H1 (cell line): Measurements from ENCODE around the gene TMPRSS4. TPM values are rescaled to one million over a fixed set of nuclear protein-coding genes. Genes with fewer than 3 reads are reported as not detected.

Source experiments
- CTCF ChIA-PET: fragments of 300-600 bp; sonication (Branson Sonifier 250); formaldehyde crosslinking; loops from one replicate; lab custom pipeline; 2021; ENCODE audit not compliant: partially characterized antibody; lab: Charles Lee
- POLR2A ChIA-PET: fragments of 300-600 bp; sonication (Branson Sonifier 250); formaldehyde crosslinking; loops from one replicate; lab custom pipeline; 2021; ENCODE audit warnings: inconsistent platforms; ENCODE audit not compliant: partially characterized antibody; lab: Charles Lee
- DNase-seq, 2 experiments: peaks; one replicate each; pipeline versions ENCODE4 v3.0.0 to v3.0.0-alpha.2; 2010 to 2022; ENCODE audit warnings: low spot score in 2 of 2, low read depth in 1 of 2, mixed read lengths in 1 of 2
- FAIRE-seq: peaks from 2 replicates; lab custom pipeline; 2011; peaks lifted over from hg19 to GRCh38; lab: Jason Lieb, UNC
- H2AFZ ChIP-seq: 2 replicates; pipeline ENCODE4 v1.8.1; 2012; ENCODE audit warnings: low read length, inconsistent platforms
- H2AK5ac ChIP-seq: 2 replicates; pipeline ENCODE4 v1.6.1; 2013; ENCODE audit warnings: low read depth, low read length
- H2BK120ac ChIP-seq: replicated peaks from 2 replicates; pipeline ENCODE3; 2013; ENCODE audit warnings: low read depth, low read length, inconsistent platforms
- H2BK12ac ChIP-seq: 2 replicates; pipeline ENCODE4 v1.6.1; 2013; ENCODE audit warnings: low read depth, low read length
- H2BK15ac ChIP-seq: 2 replicates; pipeline ENCODE4 v1.6.1; 2013; ENCODE audit warnings: low read length
- H2BK20ac ChIP-seq: 2 replicates; pipeline ENCODE4 v1.6.1; 2013; ENCODE audit warnings: low read length
- H2BK5ac ChIP-seq: 2 replicates; pipeline ENCODE4 v1.6.1; 2013; ENCODE audit warnings: low read depth, low read length
- H3K14ac ChIP-seq: 2 replicates; pipeline ENCODE4 v1.6.1; 2013; ENCODE audit warnings: inconsistent platforms; ENCODE audit not compliant: insufficient read length
- H3K18ac ChIP-seq: 2 replicates; pipeline ENCODE4 v1.6.1; 2013; ENCODE audit warnings: low read length; ENCODE audit errors: extremely low read depth
- H3K23ac ChIP-seq: 2 replicates; pipeline ENCODE4 v1.6.1; 2013; ENCODE audit warnings: inconsistent platforms; ENCODE audit not compliant: insufficient read length
- H3K23me2 ChIP-seq: 2 replicates; pipeline ENCODE4 v1.6.1; 2013; ENCODE audit warnings: low read depth, low read length
- H3K27ac ChIP-seq: 2 replicates; pipeline ENCODE4 v1.6.1; 2011; ENCODE audit warnings: low read depth, low read length, inconsistent platforms
- H3K27me3 ChIP-seq, 4 experiments: replicated peaks in 1 of 4; 1 replicate in 1 of 4; 2 replicates in 3 of 4; pipeline versions ENCODE4 v1.6.1 to v1.8.1; 2011 to 2013; ENCODE audit warnings: low read length in 3 of 4, mild to moderate bottlenecking in 3 of 4, inconsistent platforms in 2 of 4, mixed read lengths in 2 of 4, moderate library complexity in 1 of 4; ENCODE audit not compliant: control insufficient read depth in 3 of 4, insufficient read depth in 3 of 4; ENCODE audit errors: extremely low read depth in 1 of 4
- H3K36me3 ChIP-seq, 4 experiments: 2 replicates each; pipeline versions ENCODE4 v1.6.1 to v1.8.1; 2011 to 2013; ENCODE audit warnings: mild to moderate bottlenecking in 4 of 4, low read length in 3 of 4, moderate library complexity in 2 of 4, control low read depth in 1 of 4, inconsistent platforms in 1 of 4; ENCODE audit not compliant: insufficient read depth in 4 of 4, control insufficient read depth in 2 of 4
- H3K4ac ChIP-seq: replicated peaks from 2 replicates; pipeline ENCODE3; 2013; ENCODE audit warnings: low read length, low read depth, mixed read lengths, inconsistent platforms; ENCODE audit not compliant: insufficient read length
- H3K4me1 ChIP-seq, 4 experiments: replicated peaks in 1 of 4; 1 replicate in 1 of 4; 2 replicates in 3 of 4; pipeline versions ENCODE4 v1.6.1 to v1.8.1; 2011 to 2013; ENCODE audit warnings: low read length in 3 of 4, inconsistent platforms in 2 of 4, mixed read lengths in 1 of 4; ENCODE audit not compliant: insufficient read depth in 4 of 4, control insufficient read depth in 3 of 4
- H3K4me2 ChIP-seq, 2 experiments: 2 replicates each; pipeline versions ENCODE4 v1.6.1 to v1.8.1; 2011 to 2013; ENCODE audit warnings: low read depth in 2 of 2, low read length in 2 of 2, control low read depth in 1 of 2, inconsistent platforms in 1 of 2, mild to moderate bottlenecking in 1 of 2; ENCODE audit not compliant: insufficient read depth in 1 of 2
- H3K4me3 ChIP-seq, 4 experiments: fragments of 200-600, 300-600 bp in 1 of 4; sonication (generic), shearing (Covaris generic), sonication (Bioruptor Twin) in 1 of 4; 2 replicates each; pipeline versions ENCODE4 v1.5.1 to v1.8.1; 2011 to 2016; ENCODE audit warnings: low read length in 4 of 4, low read depth in 3 of 4, control low read depth in 2 of 4, inconsistent platforms in 2 of 4, mild to moderate bottlenecking in 2 of 4, mixed read lengths in 1 of 4, moderate library complexity in 1 of 4; ENCODE audit not compliant: insufficient read depth in 2 of 4; ENCODE audit errors: extremely low read depth in 1 of 4
- H3K56ac ChIP-seq: replicated peaks from 2 replicates; pipeline ENCODE3; 2013; ENCODE audit warnings: low read depth, mild to moderate bottlenecking, mixed read lengths, low read length, inconsistent platforms; ENCODE audit not compliant: insufficient read length
- H3K79me1 ChIP-seq: 2 replicates; pipeline ENCODE4 v1.6.1; 2013; ENCODE audit warnings: low read depth, low read length, control low read depth
- H3K79me2 ChIP-seq, 2 experiments: 2 replicates each; pipeline versions ENCODE4 v1.6.1 to v1.8.1; 2012 to 2013; ENCODE audit warnings: low read length in 2 of 2, mild to moderate bottlenecking in 2 of 2, inconsistent platforms in 1 of 2; ENCODE audit not compliant: insufficient read depth in 2 of 2, control insufficient read depth in 1 of 2
- H3K9ac ChIP-seq, 4 experiments: replicated peaks in 1 of 4; 1 replicate in 1 of 4; 2 replicates in 3 of 4; pipeline versions ENCODE4 v1.6.1 to v1.8.1; 2011 to 2013; ENCODE audit warnings: low read depth in 3 of 4, low read length in 3 of 4, control low read depth in 2 of 4, mild to moderate bottlenecking in 2 of 4, moderate library complexity in 2 of 4, inconsistent platforms in 1 of 4; ENCODE audit errors: extremely low read depth in 1 of 4
- H3K9me3 ChIP-seq, 2 experiments: 2 replicates each; pipeline versions ENCODE4 v1.6.1 to v1.8.1; 2012 to 2013; ENCODE audit warnings: mild to moderate bottlenecking in 2 of 2, moderate library complexity in 2 of 2, control low read depth in 1 of 2, inconsistent platforms in 1 of 2, low read depth in 1 of 2, low read length in 1 of 2, mixed read lengths in 1 of 2; ENCODE audit not compliant: insufficient read depth in 2 of 2
- H4K20me1 ChIP-seq, 2 experiments: replicated peaks in 1 of 2; 2 replicates each; pipeline versions ENCODE3 to v1.8.1; 2011 to 2013; ENCODE audit warnings: inconsistent platforms in 2 of 2, low read length in 2 of 2, mild to moderate bottlenecking in 1 of 2; ENCODE audit not compliant: insufficient read depth in 2 of 2, control insufficient read depth in 1 of 2
- H4K5ac ChIP-seq: 2 replicates; pipeline ENCODE4 v1.6.1; 2013; ENCODE audit warnings: low read length, low read depth, mixed read lengths, inconsistent platforms; ENCODE audit not compliant: insufficient read length
- H4K8ac ChIP-seq: 2 replicates; pipeline ENCODE4 v1.8.0; 2013; ENCODE audit warnings: mild to moderate bottlenecking, moderate library complexity, low read length, inconsistent platforms; ENCODE audit not compliant: insufficient read depth; ENCODE audit errors: extremely low read depth
- H4K91ac ChIP-seq: replicated peaks from 2 replicates; pipeline ENCODE3; 2013; ENCODE audit warnings: low read length, mixed read lengths, inconsistent platforms; ENCODE audit not compliant: insufficient read length
- KDM1A ChIP-seq: fragments of 200-600, 300-600 bp; sonication (generic); IDR thresholded peaks from 2 replicates; pipeline ENCODE4 v1.7.1; 2016; ENCODE audit warnings: mild to moderate bottlenecking, low read length, borderline replicate concordance
- MAFK ChIP-seq: IDR thresholded peaks from 2 replicates; pipeline ENCODE4 v1.6.1; 2012; ENCODE audit warnings: low read depth, mild to moderate bottlenecking, improper control_type of control experiment, low read length
- polyA plus RNA-seq, 7 experiments: library from polyadenylated mRNA; depleted of rRNA in 3 of 7; stranded (reverse) in 5 of 7; unstranded in 2 of 7; fragments of >200 nt in 5 of 7; fragments of 200-250 nt in 2 of 7; gene quantifications; 1 replicate in 5 of 7; 2 replicates in 1 of 7; 4 replicates in 1 of 7; pipeline versions ENCODE4 v1.2.1 to v1.2.3, GENCODE V29; 2011 to 2013; ENCODE audit warnings: missing spikeins in 2 of 7, mixed read lengths in 2 of 7
- total RNA-seq: library from RNA; stranded (reverse); fragmentation: NEBNext Ultra II Directional; extraction: Animal tissue kit (Norgen Biotek cat#: 25700); gene quantifications from 2 replicates; pipeline ENCODE4 v1.2.1, GENCODE V29; 2021

TMPRSS4 gene
- total and polyA plus RNA-seq, 2 of the 8 experiments (the other 6 are each of a cell fraction or from before 2014, with no cell fraction given), result 0.11 to 0.58 TPM

- Histone ChIP-seq H4K91ac (no peak overlapping the region), H2AK5ac (no peak overlapping the region), H3K18ac (no peak overlapping the region), H3K9me3 (peaks cover 8 to 21% of the 10 kb centered on the region in 2 experiments; a peak in 3 of 4 replicates), H3K27ac (no peak overlapping the region), H4K8ac (no peak overlapping the region), H2BK12ac (no peak overlapping the region), H3K56ac (no peak overlapping the region), H4K5ac (no peak overlapping the region), H2BK15ac (no peak overlapping the region), H2BK5ac (0 out of 2 replicates have a peak overlapping the region, but pooled peaks have one; percentile 8), H3K4ac (no peak overlapping the region), H2AFZ (no peak overlapping the region), H2BK20ac (no peak overlapping the region), H3K4me1 (peaks cover 2 to 5% (median 4%) of the 10 kb centered on the region in 4 experiments; a peak in 4 of 7 replicates), H3K23me2 (no peaks in the 10 kb centered on the region), H3K79me1 (no peaks in the 10 kb centered on the region), H3K36me3 (no peaks in the 10 kb centered on the region), H3K4me2 (no peak overlapping the region), H2BK120ac (no peak overlapping the region), H3K27me3 (no peaks in the 10 kb centered on the region), H3K9ac (no peak overlapping the region), H3K23ac (no peak overlapping the region), H3K4me3 (no peak overlapping the region), H4K20me1 (no peaks in the 10 kb centered on the region), H3K14ac (no peak overlapping the region), H3K79me2 (no peaks in the 10 kb centered on the region)
- CTCF ChIA-PET, result interaction anchor here (0.8 to 1.9 kb wide), 3 partner anchors 8 to 267 kb away, joined by 4 to 5 read pairs (median 4); no protein-coding TSS in a partner anchor
- DNase-seq (no peak), FAIRE-seq (no peak)
- POLR2A ChIA-PET, result no interaction called here
- TF ChIP-seq MAFK (no peak), KDM1A (0 out of 2 replicates have a peak, but pooled peaks have one; percentile 56)
Observed at GRCh38 chr11:118084656-118085055, 7.8 kb downstream of the TMPRSS4 start.
